BLaER1 treated with 17β-estradiol and CSF1 and Interleukin-3, amounts not matched to agents 10 nM and 100 nM (cell line): ENCODE measurements around the gene TRAF5.

Experiments
- H3K27ac ChIP-seq, 11 experiments: shearing (Covaris generic); formaldehyde crosslinking; 2 replicates each; pipeline ENCODE4 v1.8.1; 2022
- H3K27me3 ChIP-seq, 11 experiments: shearing (Covaris generic); formaldehyde crosslinking; 2 replicates each; pipeline ENCODE4 v1.8.1; 2022
- H3K36me3 ChIP-seq, 11 experiments: shearing (Covaris generic); formaldehyde crosslinking; 2 replicates each; pipeline ENCODE4 v1.8.1; 2022
- H3K4me1 ChIP-seq, 10 experiments: shearing (Covaris generic); formaldehyde crosslinking; 2 replicates each; pipeline ENCODE4 v1.8.1; 2022
- H3K4me2 ChIP-seq, 11 experiments: shearing (Covaris generic); formaldehyde crosslinking; 2 replicates each; pipeline ENCODE4 v1.8.1; 2022
- H3K4me3 ChIP-seq, 10 experiments: shearing (Covaris generic); formaldehyde crosslinking; 2 replicates each; pipeline ENCODE4 v1.8.1; 2022
- H3K9ac ChIP-seq, 11 experiments: shearing (Covaris generic); formaldehyde crosslinking; 2 replicates each; pipeline ENCODE4 v1.8.1; 2022
- H3K9me3 ChIP-seq, 11 experiments: shearing (Covaris generic); formaldehyde crosslinking; replicated peaks in 1 of 11; 2 replicates each; pipeline ENCODE4 v1.8.1; 2022
- H4K20me1 ChIP-seq, 11 experiments: shearing (Covaris generic); formaldehyde crosslinking; 2 replicates each; pipeline ENCODE4 v1.8.1; 2022
- Cebpa-rat ChIP-seq, 11 experiments: shearing (Covaris generic); IDR thresholded peaks; 2 replicates each; pipeline ENCODE4 v1.8.1; 2022

Gene TRAF5

DNA sequence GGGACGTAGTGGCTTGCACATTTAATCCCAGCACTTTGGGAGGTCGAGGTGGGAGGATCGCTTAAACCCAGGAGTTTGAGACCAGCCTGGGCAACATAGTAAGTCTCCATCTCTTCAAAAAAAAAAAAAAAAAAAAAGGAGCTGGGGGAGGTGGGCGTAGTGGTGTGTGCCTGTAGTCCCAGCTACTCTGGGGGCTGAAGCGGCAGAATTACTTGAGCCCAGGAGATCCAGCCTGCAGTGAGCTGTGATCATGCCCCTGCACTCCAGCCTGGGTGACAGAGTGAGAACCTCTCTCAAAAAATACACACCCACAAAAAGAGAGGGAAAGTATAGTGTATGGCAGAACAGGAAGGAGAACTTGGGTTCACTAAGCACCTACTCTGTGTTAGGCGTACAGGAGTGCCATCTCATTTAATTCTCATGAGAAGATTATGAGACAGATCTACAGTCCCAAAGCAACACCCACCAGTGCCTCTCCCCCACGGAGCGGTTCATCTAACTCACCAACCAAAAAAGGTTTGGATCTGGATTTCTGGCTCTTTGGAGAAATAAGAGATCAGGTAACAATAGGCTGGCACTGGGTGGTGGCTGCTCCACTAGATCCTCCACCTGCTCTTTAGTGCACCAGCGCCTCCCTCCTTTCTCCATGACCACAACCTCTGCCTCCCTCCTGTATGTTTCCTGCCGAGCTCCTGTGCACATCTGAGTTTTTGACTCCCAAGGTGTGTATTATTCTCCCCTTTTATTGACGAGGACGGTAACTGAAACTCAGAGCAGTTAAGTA is 1.4 kb upstream of the TRAF5 start:
- peaks cover 15 to 41% (median 38%) of the 10 kb centered on the region in 10 experiments; a peak in 19 of 20 replicates for H3K4me1 ChIP-seq

DNA sequence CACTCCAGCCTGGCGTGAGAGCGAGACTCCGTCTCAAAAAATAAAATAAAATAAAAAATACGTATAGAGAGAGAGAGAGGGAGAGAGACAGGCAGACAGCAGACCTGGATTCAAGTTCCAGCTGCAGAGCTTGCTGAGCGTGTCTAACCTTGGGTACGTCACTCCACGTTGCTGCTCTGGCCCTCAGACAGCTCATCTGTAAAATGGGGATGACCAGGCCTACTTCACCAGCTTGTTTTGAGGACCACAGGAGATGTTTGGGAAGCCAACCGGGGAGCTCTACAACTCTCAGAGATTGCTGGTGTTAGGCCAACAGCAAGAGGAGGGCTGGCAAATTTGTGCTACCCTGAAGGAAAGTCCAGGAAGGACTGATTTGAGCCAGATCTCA is 499 bp upstream of the TRAF5 start:
- Histone ChIP-seq H3K36me3 (no peaks in the 10 kb centered on the region), H3K4me2 (peak overlapping the region; percentile 88 to 97 (median 95)), H4K20me1 (peaks cover 0 to 38% (median 21%) of the 10 kb centered on the region in 11 experiments; a peak in 16 of 22 replicates), H3K9me3 (no peaks in the 10 kb centered on the region), H3K27me3 (no peaks in the 10 kb centered on the region), H3K4me1 (peaks cover 15 to 48% (median 42%) of the 10 kb centered on the region in 10 experiments; a peak in 19 of 20 replicates), H3K27ac (peak overlapping the region; percentile 50 to 86 (median 81); a peak in 20 of 22 replicates), H3K4me3 (peak overlapping the region; percentile 73 to 90 (median 80)), H3K9ac (peak overlapping the region; percentile 80 to 88 (median 87))
- no peak for TF ChIP-seq Cebpa-rat (IDR thresholded peaks at IDR 0.05)

More for the DNA sequence above, 1.4 kb upstream of the TRAF5 start:
- no peak overlapping the region for H3K9ac ChIP-seq
- H3K4me2 ChIP-seq: no peak overlapping the region
- TF ChIP-seq Cebpa-rat (IDR thresholded peaks at IDR 0.05): no peak
- H3K36me3 ChIP-seq: no peaks in the 10 kb centered on the region
- no peak overlapping the region for H3K27ac ChIP-seq
- H3K4me3 ChIP-seq: no peak overlapping the region
- H3K27me3 ChIP-seq: no peaks in the 10 kb centered on the region
- H4K20me1 ChIP-seq: peaks cover 0 to 28% (median 21%) of the 10 kb centered on the region in 11 experiments; a peak in 16 of 22 replicates
- no peaks in the 10 kb centered on the region for H3K9me3 ChIP-seq

DNA sequence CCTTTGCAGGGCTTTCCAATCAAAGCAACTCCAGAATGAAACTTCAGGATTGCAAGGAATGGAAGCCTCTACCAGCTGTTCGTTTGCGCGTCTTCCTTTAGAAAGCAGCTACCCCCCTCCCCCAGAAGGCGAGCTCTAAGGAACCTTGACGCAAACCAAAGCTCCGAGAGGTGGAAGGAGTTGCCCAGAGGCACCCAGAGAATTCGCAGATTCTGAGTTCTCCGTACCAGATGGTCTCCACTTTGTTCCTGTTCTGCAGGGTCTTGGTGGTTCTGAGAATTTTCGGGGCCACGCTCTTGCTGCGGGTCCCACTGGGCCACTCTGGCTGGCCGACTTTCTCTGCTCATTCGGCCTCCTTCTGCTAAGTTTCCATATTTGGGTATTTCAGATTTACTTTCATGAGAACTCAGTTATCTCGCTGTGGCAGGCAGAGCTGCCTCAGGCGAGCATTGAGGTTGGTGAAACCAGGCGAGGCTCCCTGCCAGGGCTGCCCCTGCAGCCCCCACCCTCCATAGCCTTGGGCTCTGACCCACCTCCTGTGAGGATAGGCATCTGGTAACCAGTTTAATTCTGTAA is 801 bp downstream of the TRAF5 start:
- H3K9me3 ChIP-seq: no peaks in the 10 kb centered on the region
- peak overlapping the region; percentile 50 to 86 (median 81); a peak in 21 of 22 replicates for H3K27ac ChIP-seq
- TF ChIP-seq Cebpa-rat (IDR thresholded peaks at IDR 0.05): no peak
- peaks cover 24 to 60% (median 54%) of the 10 kb centered on the region in 10 experiments for H3K4me1 ChIP-seq
- peak overlapping the region; percentile 88 to 97 (median 95) for H3K4me2 ChIP-seq
- peak overlapping the region; percentile 73 to 90 (median 80) for H3K4me3 ChIP-seq
- no peaks in the 10 kb centered on the region for H3K36me3 ChIP-seq
- no peaks in the 10 kb centered on the region for H3K27me3 ChIP-seq
- H3K9ac ChIP-seq: peak overlapping the region; percentile 80 to 88 (median 87)
- H4K20me1 ChIP-seq: peaks cover 0 to 50% (median 21%) of the 10 kb centered on the region in 11 experiments; a peak in 16 of 22 replicates

DNA sequence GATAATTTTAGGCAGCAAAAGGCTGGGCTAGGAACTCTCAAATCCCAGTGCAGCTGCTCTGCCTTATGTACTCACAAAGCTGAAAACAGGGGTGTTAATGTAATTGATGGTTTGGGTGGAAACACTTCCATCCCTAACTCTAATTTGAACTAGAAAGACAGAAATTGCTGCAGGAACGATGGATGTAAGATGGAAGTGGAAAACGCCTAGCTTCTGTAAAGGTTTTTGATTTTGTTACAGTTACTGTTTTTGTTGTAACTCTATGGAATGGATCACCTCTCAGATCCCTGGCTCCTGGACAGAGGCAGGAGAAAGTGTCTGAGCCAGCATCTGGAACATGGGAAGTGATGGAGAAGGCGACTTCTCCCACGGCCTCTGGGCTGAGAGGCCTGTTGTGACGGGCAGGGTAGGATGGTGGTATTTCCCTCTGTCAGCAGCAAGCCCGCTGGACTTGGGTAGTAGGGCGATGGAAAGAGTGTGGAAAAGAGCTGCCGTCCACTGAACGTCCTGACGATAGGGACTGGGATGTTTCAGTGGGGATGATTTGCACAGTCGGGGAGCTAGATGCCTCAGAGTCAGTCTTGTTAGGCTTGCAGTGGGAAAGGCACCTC is 1.6 kb downstream of the TRAF5 start:
- Histone ChIP-seq H3K36me3 (no peaks in the 10 kb centered on the region), H4K20me1 (peaks cover 0 to 56% (median 21%) of the 10 kb centered on the region in 11 experiments; a peak in 16 of 22 replicates), H3K9me3 (no peaks in the 10 kb centered on the region), H3K4me2 (peak overlapping the region; percentile 88 to 97 (median 95)), H3K4me1 (peaks cover 31 to 67% (median 56%) of the 10 kb centered on the region in 10 experiments), H3K9ac (peak overlapping the region in 5 of 11 experiments; percentile 80 to 88 (median 87); a peak in 7 of 22 replicates), H3K27me3 (no peaks in the 10 kb centered on the region), H3K27ac (peak overlapping the region in 3 of 11 experiments; percentile 24 to 86 (median 73); a peak in 2 of 22 replicates), H3K4me3 (peak overlapping the region in 7 of 10 experiments; percentile 75 to 90 (median 80); a peak in 12 of 20 replicates)
- no peak for TF ChIP-seq Cebpa-rat (IDR thresholded peaks at IDR 0.05)

- no peak for TF ChIP-seq Cebpa-rat (IDR thresholded peaks at IDR 0.05)
- Histone ChIP-seq H3K9me3 (no peaks in the 10 kb centered on the region), H3K36me3 (no peaks in the 10 kb centered on the region), H3K9ac (peak overlapping the region in 2 of 11 experiments; percentile 1 to 87; a peak in 3 of 22 replicates), H3K4me1 (peaks cover 31 to 69% (median 56%) of the 10 kb centered on the region in 10 experiments), H4K20me1 (peaks cover 0 to 63% (median 25%) of the 10 kb centered on the region in 11 experiments; a peak in 16 of 22 replicates), H3K4me3 (no peak overlapping the region), H3K27me3 (no peaks in the 10 kb centered on the region), H3K4me2 (peak overlapping the region in 9 of 11 experiments; percentile 88 to 97 (median 95); a peak in 18 of 22 replicates), H3K27ac (peak overlapping the region in 1 of 11 experiments; percentile 24; a peak in 1 of 22 replicates)
These were observed 2.3 kb downstream of the TRAF5 start for GRCh38 chr1:211328866-211329475.

GRCh38 chr1:211329764-211330201 is 3.1 kb downstream of the TRAF5 start:
- Histone ChIP-seq H3K4me2 (peak overlapping the region in 9 of 11 experiments; percentile 18 to 97 (median 95); a peak in 15 of 22 replicates), H3K9me3 (no peaks in the 10 kb centered on the region), H4K20me1 (peaks cover 0 to 68% (median 25%) of the 10 kb centered on the region in 11 experiments; a peak in 16 of 22 replicates), H3K4me3 (no peak overlapping the region), H3K9ac (peak overlapping the region in 2 of 11 experiments; percentile 1 to 3; a peak in 1 of 22 replicates), H3K27me3 (no peaks in the 10 kb centered on the region), H3K27ac (no peak overlapping the region), H3K4me1 (peaks cover 32 to 71% (median 58%) of the 10 kb centered on the region in 10 experiments), H3K36me3 (no peaks in the 10 kb centered on the region)
- no peak for TF ChIP-seq Cebpa-rat (IDR thresholded peaks at IDR 0.05)

- Histone ChIP-seq H3K4me2 (peak overlapping the region in 7 of 11 experiments; percentile 18 to 97 (median 95); a peak in 8 of 22 replicates), H3K36me3 (no peaks in the 10 kb centered on the region), H3K4me1 (peaks cover 38 to 77% (median 64%) of the 10 kb centered on the region in 10 experiments), H3K27ac (no peak overlapping the region), H3K9me3 (no peaks in the 10 kb centered on the region), H4K20me1 (peaks cover 1 to 74% (median 27%) of the 10 kb centered on the region in 11 experiments; a peak in 16 of 22 replicates), H3K9ac (no peak overlapping the region), H3K4me3 (no peak overlapping the region), H3K27me3 (no peaks in the 10 kb centered on the region)
- no peak for TF ChIP-seq Cebpa-rat (IDR thresholded peaks at IDR 0.05)
These were observed 3.8 kb downstream of the TRAF5 start for GRCh38 chr1:211330282-211330936.
